Measurements from ENCODE around the gene HOXD8.
A peak's percentile ranks its signal among the peaks of the same experiment; 100 is the strongest.

The HOXD8 gene

DNA sequence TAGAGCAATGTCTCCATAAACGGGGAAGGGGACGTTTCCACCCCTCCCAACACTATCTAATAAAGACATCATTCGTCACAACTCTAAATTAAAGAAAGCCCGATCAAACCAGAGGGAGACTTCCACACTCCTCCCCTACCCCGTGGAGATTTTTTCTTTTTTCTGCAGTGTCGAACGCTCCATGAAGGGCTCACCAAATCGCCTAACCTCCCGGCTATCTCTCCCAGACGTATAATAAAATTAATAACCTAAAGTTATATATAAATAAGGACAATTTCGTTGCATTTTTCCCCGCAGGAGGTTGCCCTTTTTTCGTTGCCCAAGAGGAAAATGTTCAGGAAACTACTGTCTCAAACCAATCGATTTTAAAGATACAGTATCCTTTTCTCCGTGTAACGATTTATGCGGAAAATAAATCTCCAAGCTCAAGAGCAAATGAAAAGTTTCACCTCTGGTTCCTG, 48.1 kb upstream of the HOXD8 start:
- no peaks in the 10 kb centered on the region for H3K79me1 ChIP-seq (replicated peaks; ENCODE audit: low read length, poor library complexity, severe bottlenecking)
- peaks cover 88 to 95% of the 10 kb centered on the region in 2 experiments for H3K27me3 ChIP-seq (ENCODE audit: control insufficient read depth in 1 of 2, insufficient read depth in 1 of 2, low read length in 2 of 2)
- H3K14ac ChIP-seq (ENCODE audit: low read length in 2 of 2): no peak overlapping the region
- no peak overlapping the region for H2AFZ ChIP-seq (ENCODE audit: low read depth, low read length)
- H3K36me3 ChIP-seq (ENCODE audit: control insufficient read depth in 1 of 2, insufficient read depth in 2 of 2, low read depth in 1 of 2, low read length in 2 of 2): peaks cover 0 to 3% of the 10 kb centered on the region in 2 experiments
- no peak overlapping the region for H3K23ac ChIP-seq (ENCODE audit: low read length in 2 of 2)
- WGBS: 10% methylated on average over 12 of the region's 17 CpGs
- H3K4ac ChIP-seq (ENCODE audit: low read depth in 1 of 2, low read length in 2 of 2): no peak overlapping the region
- H2BK5ac ChIP-seq (ENCODE audit: low read depth, low read length, poor library complexity, severe bottlenecking): no peak overlapping the region
- no peak for DNase-seq
- H3K4me1 ChIP-seq (ENCODE audit: control insufficient read depth, insufficient read depth, low read depth, low read length): peaks cover 32% of the 10 kb centered on the region
- H2AK5ac ChIP-seq (ENCODE audit: low read length, severe bottlenecking): no peak overlapping the region
- H2BK120ac ChIP-seq (ENCODE audit: low read depth, low read length): no peak overlapping the region
- H2BK15ac ChIP-seq (ENCODE audit: low read depth, poor library complexity, severe bottlenecking): peak overlapping the region; percentile 48
- no peak overlapping the region for H4K91ac ChIP-seq (ENCODE audit: low read length)
- H3K9ac ChIP-seq (ENCODE audit: low read length): no peak overlapping the region
- H3K18ac ChIP-seq (ENCODE audit: low read depth in 1 of 2, low read length in 2 of 2): no peak overlapping the region
- peaks cover 3% of the 10 kb centered on the region for H3K9me3 ChIP-seq (ENCODE audit: control insufficient read depth, low read length)
- no peak overlapping the region for H2BK12ac ChIP-seq (ENCODE audit: low read length in 2 of 2)
- no peak overlapping the region for H3K4me3 ChIP-seq (ENCODE audit: insufficient read depth in 1 of 2, low read depth in 1 of 2, low read length in 2 of 2)
- H4K8ac ChIP-seq (ENCODE audit: low read length): no peak overlapping the region
- H3K27ac ChIP-seq (ENCODE audit: low read length, poor library complexity, severe bottlenecking): no peak overlapping the region
- no peak overlapping the region for H3K4me2 ChIP-seq (ENCODE audit: low read length, poor library complexity, severe bottlenecking)

DNA sequence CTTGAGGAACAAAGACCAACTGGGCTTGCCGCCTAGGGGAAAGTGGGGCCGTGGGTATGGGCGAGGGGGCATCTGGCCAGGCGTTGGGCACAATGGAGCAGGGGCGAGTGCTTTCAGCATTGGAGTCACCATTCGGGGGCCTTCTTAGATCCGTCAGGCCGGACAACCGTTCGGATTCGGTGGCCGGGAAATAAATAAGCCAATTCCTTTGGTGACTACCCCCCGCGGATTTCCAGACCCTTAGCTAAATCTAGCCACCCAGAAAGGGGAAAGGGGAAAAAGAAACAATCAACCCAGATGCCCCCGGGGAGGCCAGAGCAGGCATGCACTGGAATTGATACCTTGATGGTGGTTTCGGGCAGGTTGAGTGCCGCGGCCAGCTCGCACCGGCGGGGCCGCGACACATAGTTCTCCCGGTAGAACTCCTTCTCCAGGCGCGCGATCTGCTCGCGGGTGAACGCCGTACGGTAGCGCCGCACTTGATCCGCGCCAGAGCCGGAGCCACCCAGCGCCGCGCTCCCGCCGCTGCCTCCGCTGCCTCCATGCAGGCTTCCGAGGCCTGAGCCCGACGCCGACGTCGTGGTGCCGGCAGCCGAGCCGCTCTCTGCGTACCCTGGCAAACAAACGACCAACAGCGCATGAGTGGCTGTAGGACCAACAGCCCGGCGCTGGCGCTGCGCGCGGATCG, 47.5 kb upstream of the HOXD8 start:
- Histone ChIP-seq H2BK15ac (ENCODE audit: low read depth, poor library complexity, severe bottlenecking) (peak overlapping the region; percentile 48), H3K23ac (ENCODE audit: low read length in 2 of 2) (peak overlapping the region in 1 of 2 experiments; percentile 52), H3K79me1 (replicated peaks; ENCODE audit: low read length, poor library complexity, severe bottlenecking) (no peaks in the 10 kb centered on the region), H2BK5ac (ENCODE audit: low read depth, low read length, poor library complexity, severe bottlenecking) (no peak overlapping the region), H2AFZ (ENCODE audit: low read depth, low read length) (no peak overlapping the region), H3K4ac (ENCODE audit: low read depth in 1 of 2, low read length in 2 of 2) (no peak overlapping the region), H3K27ac (ENCODE audit: low read length, poor library complexity, severe bottlenecking) (no peak overlapping the region), H2BK12ac (ENCODE audit: low read length in 2 of 2) (no peak overlapping the region), H4K91ac (ENCODE audit: low read length) (no peak overlapping the region), H3K36me3 (ENCODE audit: control insufficient read depth in 1 of 2, insufficient read depth in 2 of 2, low read depth in 1 of 2, low read length in 2 of 2) (peaks cover 0 to 3% of the 10 kb centered on the region in 2 experiments), H3K14ac (ENCODE audit: low read length in 2 of 2) (no peak overlapping the region), H2AK5ac (ENCODE audit: low read length, severe bottlenecking) (no peak overlapping the region), H3K4me3 (ENCODE audit: insufficient read depth in 1 of 2, low read depth in 1 of 2, low read length in 2 of 2) (no peak overlapping the region), H3K9me3 (ENCODE audit: control insufficient read depth, low read length) (no peaks in the 10 kb centered on the region), H3K4me2 (ENCODE audit: low read length, poor library complexity, severe bottlenecking) (peak overlapping the region; percentile 29), H4K8ac (ENCODE audit: low read length) (peak overlapping the region; percentile 28), H2BK120ac (ENCODE audit: low read depth, low read length) (no peak overlapping the region), H3K18ac (ENCODE audit: low read depth in 1 of 2, low read length in 2 of 2) (no peak overlapping the region), H3K27me3 (ENCODE audit: control insufficient read depth in 1 of 2, insufficient read depth in 1 of 2, low read length in 2 of 2) (peaks cover 88 to 95% of the 10 kb centered on the region in 2 experiments), H3K4me1 (ENCODE audit: control insufficient read depth, insufficient read depth, low read depth, low read length) (peaks cover 32% of the 10 kb centered on the region), H3K9ac (ENCODE audit: low read length) (no peak overlapping the region)
- WGBS: 2% methylated on average over 58 of the region's 62 CpGs
- DNase-seq: no peak

DNA sequence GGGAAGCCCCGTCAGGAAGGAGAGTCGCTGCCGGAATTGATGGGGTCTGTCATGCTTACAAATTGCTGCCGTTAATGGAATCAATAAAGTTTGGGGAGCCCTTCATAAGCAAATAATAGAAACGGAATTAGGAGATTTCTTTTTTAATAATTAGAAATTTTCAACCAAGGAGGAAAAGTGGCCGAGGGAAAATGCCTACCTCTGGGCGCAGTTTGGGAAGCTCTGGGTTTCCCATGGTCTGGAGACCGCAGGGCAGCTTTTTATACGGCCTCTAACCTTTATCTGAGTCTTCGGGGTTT, 47.0 kb upstream of the HOXD8 start:
- no peak for DNase-seq
- H2BK15ac ChIP-seq (ENCODE audit: low read depth, poor library complexity, severe bottlenecking): no peak overlapping the region
- no peak overlapping the region for H4K91ac ChIP-seq (ENCODE audit: low read length)
- H2BK120ac ChIP-seq (ENCODE audit: low read depth, low read length): no peak overlapping the region
- H3K4me2 ChIP-seq (ENCODE audit: low read length, poor library complexity, severe bottlenecking): no peak overlapping the region
- WGBS: 2% methylated on average over 8 of the region's 10 CpGs
- peak overlapping the region; percentile 28 for H4K8ac ChIP-seq (ENCODE audit: low read length)
- no peak overlapping the region for H2AFZ ChIP-seq (ENCODE audit: low read depth, low read length)
- H3K14ac ChIP-seq (ENCODE audit: low read length in 2 of 2): no peak overlapping the region
- peaks cover 32% of the 10 kb centered on the region for H3K4me1 ChIP-seq (ENCODE audit: control insufficient read depth, insufficient read depth, low read depth, low read length)
- no peaks in the 10 kb centered on the region for H3K9me3 ChIP-seq (ENCODE audit: control insufficient read depth, low read length)
- peaks cover 0 to 3% of the 10 kb centered on the region in 2 experiments for H3K36me3 ChIP-seq (ENCODE audit: control insufficient read depth in 1 of 2, insufficient read depth in 2 of 2, low read depth in 1 of 2, low read length in 2 of 2)
- no peak overlapping the region for H3K4ac ChIP-seq (ENCODE audit: low read depth in 1 of 2, low read length in 2 of 2)
- no peak overlapping the region for H3K4me3 ChIP-seq (ENCODE audit: insufficient read depth in 1 of 2, low read depth in 1 of 2, low read length in 2 of 2)
- no peak overlapping the region for H2BK12ac ChIP-seq (ENCODE audit: low read length in 2 of 2)
- no peaks in the 10 kb centered on the region for H3K79me1 ChIP-seq (replicated peaks; ENCODE audit: low read length, poor library complexity, severe bottlenecking)
- H3K9ac ChIP-seq (ENCODE audit: low read length): no peak overlapping the region
- no peak overlapping the region for H3K23ac ChIP-seq (ENCODE audit: low read length in 2 of 2)
- H3K27ac ChIP-seq (ENCODE audit: low read length, poor library complexity, severe bottlenecking): no peak overlapping the region
- H3K18ac ChIP-seq (ENCODE audit: low read depth in 1 of 2, low read length in 2 of 2): no peak overlapping the region
- peaks cover 91 to 95% of the 10 kb centered on the region in 2 experiments for H3K27me3 ChIP-seq (ENCODE audit: control insufficient read depth in 1 of 2, insufficient read depth in 1 of 2, low read length in 2 of 2)
- no peak overlapping the region for H2AK5ac ChIP-seq (ENCODE audit: low read length, severe bottlenecking)
- H2BK5ac ChIP-seq (ENCODE audit: low read depth, low read length, poor library complexity, severe bottlenecking): no peak overlapping the region

DNA sequence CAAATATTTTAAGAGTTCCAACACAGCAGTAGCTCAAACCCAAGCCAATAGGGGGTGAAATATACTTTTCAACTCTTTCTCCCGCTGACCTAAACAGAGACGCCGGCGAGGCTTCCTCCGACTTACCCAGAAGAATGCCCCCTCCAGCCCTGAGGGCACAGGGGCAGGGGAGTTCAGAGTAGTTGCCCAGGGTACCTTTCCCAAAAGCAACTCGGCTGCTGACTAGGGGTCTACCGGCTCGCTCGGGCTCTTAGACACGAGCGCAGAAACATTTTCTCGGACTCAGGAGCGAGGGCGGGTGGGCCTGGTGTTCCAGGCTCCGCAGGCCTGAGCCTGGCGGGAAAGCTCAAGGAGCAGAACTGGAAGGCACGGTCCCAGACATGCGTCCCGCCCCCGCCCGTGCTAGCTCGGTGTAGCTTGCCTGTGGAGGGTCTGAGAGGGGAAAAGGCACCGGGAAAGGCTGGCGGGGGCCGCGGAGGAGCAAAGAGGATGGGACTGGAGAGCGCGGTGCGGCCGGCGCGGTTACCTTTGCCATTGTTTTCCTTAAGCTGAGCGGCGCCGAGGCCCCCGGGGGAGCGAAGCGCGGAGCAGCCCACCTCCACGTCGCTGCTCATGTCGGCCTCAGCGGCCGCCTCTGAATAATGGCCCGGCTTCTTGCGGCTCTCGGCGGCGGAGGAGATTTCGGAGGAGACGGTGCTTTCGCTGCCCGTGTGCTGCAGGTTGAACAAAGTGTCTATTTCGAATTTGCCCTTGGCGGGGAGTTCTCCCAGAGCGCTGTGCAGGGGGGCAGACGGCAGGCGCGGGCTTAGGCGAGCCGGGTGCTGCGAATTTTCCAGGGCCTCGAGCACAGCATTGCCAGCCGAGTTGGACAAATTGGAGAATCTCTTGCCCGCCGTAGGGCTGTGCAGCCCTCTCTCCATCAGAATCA, 46.4 kb upstream of the HOXD8 start:
- H2BK5ac ChIP-seq (ENCODE audit: low read depth, low read length, poor library complexity, severe bottlenecking): no peak overlapping the region
- no peak overlapping the region for H3K4me2 ChIP-seq (ENCODE audit: low read length, poor library complexity, severe bottlenecking)
- no peak overlapping the region for H2BK120ac ChIP-seq (ENCODE audit: low read depth, low read length)
- H3K4me3 ChIP-seq (ENCODE audit: insufficient read depth in 1 of 2, low read depth in 1 of 2, low read length in 2 of 2): peak overlapping the region in 1 of 2 experiments; percentile 24
- no peak overlapping the region for H3K18ac ChIP-seq (ENCODE audit: low read depth in 1 of 2, low read length in 2 of 2)
- no peak overlapping the region for H3K14ac ChIP-seq (ENCODE audit: low read length in 2 of 2)
- H3K4me1 ChIP-seq (ENCODE audit: control insufficient read depth, insufficient read depth, low read depth, low read length): peaks cover 36% of the 10 kb centered on the region
- no peak overlapping the region for H3K23ac ChIP-seq (ENCODE audit: low read length in 2 of 2)
- no peak overlapping the region for H4K8ac ChIP-seq (ENCODE audit: low read length)
- H2BK12ac ChIP-seq (ENCODE audit: low read length in 2 of 2): no peak overlapping the region
- no peak for DNase-seq
- no peaks in the 10 kb centered on the region for H3K9me3 ChIP-seq (ENCODE audit: control insufficient read depth, low read length)
- H3K79me1 ChIP-seq (replicated peaks; ENCODE audit: low read length, poor library complexity, severe bottlenecking): no peaks in the 10 kb centered on the region
- H3K9ac ChIP-seq (ENCODE audit: low read length): no peak overlapping the region
- H2BK15ac ChIP-seq (ENCODE audit: low read depth, poor library complexity, severe bottlenecking): no peak overlapping the region
- 2% methylated on average over 66 of the region's 66 CpGs for WGBS
- H2AFZ ChIP-seq (ENCODE audit: low read depth, low read length): no peak overlapping the region
- no peak overlapping the region for H3K4ac ChIP-seq (ENCODE audit: low read depth in 1 of 2, low read length in 2 of 2)
- H3K36me3 ChIP-seq (ENCODE audit: control insufficient read depth in 1 of 2, insufficient read depth in 2 of 2, low read depth in 1 of 2, low read length in 2 of 2): peaks cover 0 to 3% of the 10 kb centered on the region in 2 experiments
- H4K91ac ChIP-seq (ENCODE audit: low read length): no peak overlapping the region
- peaks cover 96 to 97% of the 10 kb centered on the region in 2 experiments for H3K27me3 ChIP-seq (ENCODE audit: control insufficient read depth in 1 of 2, insufficient read depth in 1 of 2, low read length in 2 of 2)
- H3K27ac ChIP-seq (ENCODE audit: low read length, poor library complexity, severe bottlenecking): no peak overlapping the region
- no peak overlapping the region for H2AK5ac ChIP-seq (ENCODE audit: low read length, severe bottlenecking)

Data from mesenchymal stem cell (in vitro differentiated cells and primary cell).